HepG2 (cell line): ENCODE data around the gene FRAS1. TPM values are rescaled to one million over a fixed set of nuclear protein-coding genes. Genes with fewer than 3 reads are reported as not detected.

ENCODE experiments used
- CHCHD3 ChIP-seq: sonication (generic); formaldehyde crosslinking; IDR thresholded peaks from 2 replicates; pipeline ENCODE4 v1.8.0; 2022; ENCODE audit warnings: mild to moderate bottlenecking, missing genetic modification reagents, moderate library complexity
- HES4 ChIP-seq: sonication (generic); formaldehyde crosslinking; IDR thresholded peaks from 2 replicates; pipeline ENCODE4 v1.9.0; 2021; ENCODE audit warnings: mild to moderate bottlenecking, missing genetic modification reagents, borderline replicate concordance
- HOXA3 ChIP-seq: sonication (generic); formaldehyde crosslinking; IDR thresholded peaks from 2 replicates; pipeline ENCODE4 v1.5.0; 2020; ENCODE audit warnings: missing genetic modification reagents
- IKZF5 ChIP-seq: IDR thresholded peaks from 2 replicates; pipeline ENCODE4 v1.6.1; 2018; ENCODE audit warnings: missing genetic modification reagents, mild to moderate bottlenecking, missing compliant biosample characterization
- KDM5B ChIP-seq: sonication (generic); formaldehyde crosslinking; IDR thresholded peaks from 2 replicates; pipeline ENCODE4 v1.4.0; 2020; ENCODE audit warnings: missing genetic modification reagents, mild to moderate bottlenecking, borderline replicate concordance
- MED13 ChIP-seq: sonication (generic); formaldehyde crosslinking; IDR thresholded peaks from 2 replicates; pipeline ENCODE4 v1.5.0; 2020; ENCODE audit warnings: missing genetic modification reagents
- MIER2 ChIP-seq: IDR thresholded peaks from 2 replicates; pipeline ENCODE4 v1.6.1; 2016; ENCODE audit warnings: missing biosample characterization, missing genetic modification reagents
- SKIL ChIP-seq: sonication (generic); formaldehyde crosslinking; IDR thresholded peaks from 2 replicates; pipeline ENCODE4 v1.8.0; 2022; ENCODE audit warnings: missing genetic modification reagents, mild to moderate bottlenecking, moderate library complexity, borderline replicate concordance
- SNAPC4 ChIP-seq: sonication (generic); formaldehyde crosslinking; IDR thresholded peaks from 2 replicates; pipeline ENCODE4 v1.4.0; 2020; ENCODE audit warnings: mild to moderate bottlenecking, missing genetic modification reagents
- TFDP1 ChIP-seq: IDR thresholded peaks from 2 replicates; pipeline ENCODE4 v1.6.1; 2016; ENCODE audit warnings: missing compliant biosample characterization, missing genetic modification reagents, borderline replicate concordance
- UBTF ChIP-seq: sonication (generic); formaldehyde crosslinking; IDR thresholded peaks from 2 replicates; pipeline ENCODE4 v1.4.0; 2020; ENCODE audit warnings: mild to moderate bottlenecking, missing genetic modification reagents
- XRCC5 ChIP-seq: fragments of 200-400 bp; formaldehyde crosslinking; optimal IDR thresholded peaks from 2 replicates; pipeline ENCODE3; 2017; ENCODE audit warnings: mild to moderate bottlenecking, low read length
- ZNF580 ChIP-seq: IDR thresholded peaks from 2 replicates; pipeline ENCODE4 v1.6.1; 2016; ENCODE audit warnings: low read depth, borderline replicate concordance
- ZNF589 ChIP-seq: sonication (generic); formaldehyde crosslinking; conservative IDR thresholded peaks from 2 replicates; pipeline ENCODE4 v1.8.0; 2022; ENCODE audit warnings: mild to moderate bottlenecking, moderate library complexity, missing genetic modification reagents
- ZNF747 ChIP-seq: sonication (generic); formaldehyde crosslinking; IDR thresholded peaks from 2 replicates; pipeline ENCODE4 v1.8.1; 2023; ENCODE audit warnings: missing genetic modification reagents, mild to moderate bottlenecking, borderline replicate concordance
- ZSCAN31 ChIP-seq: sonication (generic); formaldehyde crosslinking; IDR thresholded peaks from 2 replicates; pipeline ENCODE4 v1.5.0; 2020; ENCODE audit warnings: low read depth, mild to moderate bottlenecking, missing genetic modification reagents
- polyA plus RNA-seq, 8 experiments: library from polyadenylated mRNA; depleted of rRNA in 3 of 8; stranded (reverse) in 7 of 8; unstranded in 1 of 8; fragments of >200 nt; fragmentation: Illumina TruSeq in 4 of 8; extraction: Trizol in 4 of 8; gene quantifications; 2 replicates each; pipeline versions ENCODE4 v1.2.1 to v1.2.3, GENCODE V29; 2011 to 2016; ENCODE audit warnings: low read depth in 4 of 8, missing spikeins in 1 of 8, mixed read lengths in 1 of 8; ENCODE audit not compliant: insufficient read depth in 1 of 8
- total RNA-seq, 5 experiments: library from RNA; depleted of rRNA; stranded (reverse); fragments of >200 nt; fragmentation: Illumina TruSeq; extraction: Trizol; gene quantifications; 2 replicates each; pipeline ENCODE4 v1.2.3, GENCODE V29; 2016; ENCODE audit warnings: low read depth in 1 of 5

The FRAS1 gene
- total and polyA plus RNA-seq, 2 of the 13 experiments (the other 11 are each of a cell fraction or from before 2014, with no cell fraction given), result 22.5 to 31.6 TPM

- 0 out of 2 replicates have a peak, but pooled peaks have one; percentile 16 for TF ChIP-seq TFDP1 (CRISPR knock-in tag)
- TF ChIP-seq SNAPC4 (CRISPR knock-in tag), result 0 out of 2 replicates have a peak, but pooled peaks have one; percentile 24
- TF ChIP-seq ZNF580 (CRISPR knock-in tag), result 0 out of 2 replicates have a peak, but pooled peaks have one; percentile 1
- peak; percentile 71; the same call in 1 of the 2 replicates for TF ChIP-seq ZNF589 (CRISPR knock-in tag)
- TF ChIP-seq SKIL (CRISPR knock-in tag), result no peak
- 0 out of 2 replicates have a peak, but pooled peaks have one; percentile 7 for TF ChIP-seq KDM5B
- TF ChIP-seq MIER2, result no peak
- TF ChIP-seq MED13 (CRISPR knock-in tag), result peak; percentile 52; the same call in 1 of the 2 replicates
- TF ChIP-seq HOXA3 (CRISPR knock-in tag), result peak; percentile 59; the same call in 1 of the 2 replicates
- peak; percentile 45; the same call in 1 of the 2 replicates for TF ChIP-seq ZSCAN31 (CRISPR knock-in tag)
- TF ChIP-seq IKZF5 (CRISPR knock-in tag), result peak; percentile 13; the same call in 1 of the 2 replicates
- TF ChIP-seq CHCHD3 (CRISPR knock-in tag), result 0 out of 2 replicates have a peak, but pooled peaks have one; percentile 4
- peak; percentile 74 for TF ChIP-seq UBTF (CRISPR knock-in tag)
- TF ChIP-seq ZNF747 (CRISPR knock-in tag), result peak; percentile 17; the same call in 1 of the 2 replicates
- peak; percentile 76; the same call in 1 of the 2 replicates for TF ChIP-seq HES4 (CRISPR knock-in tag)
- TF ChIP-seq XRCC5, result peak; percentile 57
These were observed at the start of gene FRAS1 (continued) for GRCh38 chr4:78057135-78057599.
